Iris pigment epithelial cell (primary cell): ENCODE measurements around the gene TXNRD2.
A peak's percentile ranks its signal among the peaks of the same experiment; 100 is the strongest.

Experiments used
- DNase-seq: peaks from one replicate; pipeline ENCODE4 v3.0.0-alpha.2; 2011; ENCODE audit warnings: low read depth

Gene TXNRD2

DNA sequence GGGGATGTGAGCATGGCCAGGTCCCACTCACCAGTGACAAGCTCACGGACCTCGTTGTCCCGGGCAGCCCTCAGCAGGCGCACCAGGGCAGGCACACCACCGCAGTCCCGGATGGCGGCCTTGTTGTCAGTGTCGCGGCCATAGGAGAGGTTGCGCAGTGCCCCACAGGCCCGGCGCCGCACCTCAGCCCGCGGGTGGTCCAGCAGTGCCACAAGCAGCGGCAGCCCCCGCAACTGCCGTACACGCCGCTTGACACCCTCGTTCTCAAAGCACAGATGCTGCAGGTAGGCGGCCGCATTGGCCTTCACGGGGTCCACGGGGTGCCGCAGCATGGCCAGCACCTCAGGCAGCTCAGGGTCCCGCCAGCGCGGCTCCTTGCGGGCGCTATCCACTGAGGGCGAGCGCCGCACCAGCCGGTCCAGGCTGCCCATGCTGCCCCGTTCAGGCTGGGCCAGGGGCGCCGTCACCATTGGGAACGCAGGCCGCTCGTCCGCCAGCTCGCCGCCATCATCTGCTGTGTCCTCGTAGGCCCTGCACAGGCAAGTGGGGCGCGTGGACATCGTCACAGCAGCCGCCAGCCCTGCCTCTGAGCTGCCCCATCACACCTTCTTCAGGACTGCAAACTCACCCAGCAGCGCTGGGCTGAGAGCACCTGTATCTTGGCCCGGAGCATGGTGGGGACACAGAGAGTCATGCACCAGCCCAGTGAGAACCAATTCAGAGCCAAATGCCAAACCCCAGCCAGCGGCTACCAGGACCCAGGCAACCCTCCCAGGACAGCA, 38.3 kb upstream of the TXNRD2 start:
- DNase-seq = no peak

DNA sequence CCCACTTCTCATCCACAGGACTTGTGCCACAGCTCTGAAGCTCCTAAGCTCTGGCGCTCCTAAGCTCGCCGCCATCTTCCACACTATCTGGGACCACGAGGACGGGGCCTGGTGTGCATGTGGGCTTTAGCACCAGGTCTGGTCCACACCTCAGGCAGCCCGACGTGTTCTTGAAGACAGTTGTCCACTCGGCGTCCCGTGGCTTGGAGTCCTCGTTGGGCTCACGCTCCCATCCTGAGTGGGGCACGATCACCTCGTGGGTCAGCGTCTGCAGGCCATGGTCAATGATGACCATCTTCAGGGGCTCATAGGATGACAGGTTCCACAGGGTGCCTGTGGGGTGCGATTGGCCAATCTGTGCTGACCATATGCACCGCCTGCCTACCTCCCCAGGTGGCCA, 37.1 kb upstream of the TXNRD2 start:
- no peak for DNase-seq

DNA sequence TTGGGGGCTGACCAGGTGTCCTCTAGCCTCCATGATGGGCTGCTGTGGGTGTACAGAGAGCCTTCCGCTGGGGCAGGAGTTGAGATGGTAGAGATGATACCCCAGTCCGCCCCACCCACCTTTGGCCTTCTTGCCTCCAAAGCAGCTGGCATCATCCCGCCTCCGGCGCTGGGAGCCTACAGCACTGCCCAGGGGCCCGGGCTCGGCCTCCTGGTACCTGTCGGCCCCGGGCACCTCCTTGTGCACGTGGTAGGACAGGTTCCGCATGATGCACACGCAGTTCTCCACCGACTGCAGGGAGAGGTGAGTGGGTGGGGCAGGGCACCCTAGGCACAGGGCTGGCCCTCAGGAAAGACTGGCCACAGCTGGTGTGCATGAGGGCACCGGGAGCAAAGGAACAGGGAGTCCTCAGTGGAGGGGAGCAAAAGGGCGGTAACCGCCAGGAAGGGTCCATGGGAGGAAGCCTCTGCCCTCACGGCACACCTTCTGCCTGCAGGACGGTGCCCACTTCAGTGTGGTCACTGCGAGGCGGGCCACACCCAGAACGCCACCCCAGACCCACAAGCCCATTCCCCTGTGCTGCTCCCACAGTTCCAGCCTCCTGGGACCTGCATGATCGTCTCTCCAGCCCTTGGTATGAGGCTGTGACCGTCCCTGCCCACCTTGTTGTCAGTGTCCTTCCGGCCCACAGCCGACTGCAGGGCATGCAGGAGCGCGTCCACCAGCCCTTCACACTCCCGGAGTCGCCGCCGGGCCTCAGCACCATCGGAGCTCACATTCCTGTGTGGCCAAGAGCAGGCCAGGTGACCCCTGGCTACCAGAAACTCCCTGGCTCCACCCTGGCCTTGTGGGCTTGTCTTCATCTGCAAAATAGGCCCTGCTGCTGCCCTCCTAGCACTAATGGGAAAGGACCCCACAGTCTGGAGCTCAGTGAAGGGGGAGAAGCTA, 36.0 kb upstream of the TXNRD2 start:
- DNase-seq = no peak

DNA sequence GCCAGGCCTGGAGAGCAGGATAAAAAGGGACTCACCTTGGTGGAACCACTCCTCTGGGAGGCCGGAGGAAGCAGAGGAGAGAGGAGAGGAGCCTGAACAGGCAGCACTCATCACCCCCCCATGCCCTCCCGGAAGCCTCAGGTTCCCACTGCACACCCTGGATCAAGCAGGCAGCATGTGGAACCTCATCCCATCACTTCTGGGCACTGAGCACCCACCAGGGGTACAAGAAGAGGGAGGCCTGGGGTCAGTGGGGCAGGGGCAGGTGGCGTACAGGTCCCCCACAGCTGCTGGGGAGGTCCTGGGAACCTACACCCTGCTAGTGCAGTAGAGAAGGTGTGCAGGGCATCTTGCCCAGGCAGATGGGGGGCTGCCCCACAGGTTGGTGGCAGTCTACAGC, 35.1 kb upstream of the TXNRD2 start:
- DNase-seq = no peak

DNA sequence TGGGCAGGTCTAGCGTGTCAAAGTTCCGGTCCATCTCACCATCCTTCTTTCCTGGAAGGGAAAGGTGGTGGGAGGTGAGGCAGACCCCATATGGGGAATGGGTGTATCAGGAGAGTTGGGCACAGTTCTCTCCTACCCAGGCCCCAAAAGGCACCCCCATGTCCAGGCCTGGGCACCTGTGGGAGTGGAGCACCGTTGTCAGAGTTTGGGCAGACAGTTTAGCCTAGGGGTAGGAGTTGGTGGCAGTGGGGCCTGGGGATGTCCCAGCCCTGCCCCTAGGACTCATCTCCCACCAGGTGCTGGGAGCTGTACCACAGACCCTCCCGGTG, 34.1 kb upstream of the TXNRD2 start:
- DNase-seq = no peak

DNA sequence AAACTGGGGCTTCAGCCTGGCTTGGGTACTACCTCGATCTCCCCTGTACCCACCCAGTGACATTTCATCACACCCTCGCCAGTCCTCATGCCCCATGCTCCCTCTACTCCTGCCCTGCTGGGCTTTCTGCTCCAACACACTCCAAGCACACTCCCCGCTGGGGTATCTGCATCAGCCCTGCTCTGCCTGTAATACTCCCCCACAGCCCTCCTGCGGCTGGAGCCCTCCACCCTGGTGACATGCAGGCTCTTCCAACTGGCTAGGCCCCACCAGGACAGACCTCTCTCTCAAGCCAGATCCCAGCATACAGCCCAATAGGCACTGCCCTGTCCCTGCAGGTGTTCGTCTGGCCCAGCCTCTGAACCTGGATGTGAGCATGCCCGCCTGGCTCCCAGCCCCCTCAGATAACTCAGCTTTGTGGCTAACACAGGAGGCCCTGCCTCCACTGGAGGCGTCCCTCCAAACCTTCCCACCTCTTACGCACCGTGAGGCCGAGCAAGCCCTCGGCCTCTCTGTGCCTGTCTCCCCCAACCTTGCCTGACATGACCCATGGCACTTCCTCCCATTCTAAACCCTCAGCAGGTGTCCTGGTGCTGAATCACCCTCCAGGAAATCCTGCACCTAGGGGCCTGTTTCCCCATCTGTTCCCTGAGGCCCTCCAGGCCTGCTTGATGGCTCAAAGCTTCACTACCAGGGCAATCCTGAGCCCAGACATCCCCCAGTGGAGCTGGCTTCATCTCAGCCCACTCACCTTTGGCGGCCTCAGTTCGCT, 33.5 kb upstream of the TXNRD2 start:
- DNase-seq = no peak

DNA sequence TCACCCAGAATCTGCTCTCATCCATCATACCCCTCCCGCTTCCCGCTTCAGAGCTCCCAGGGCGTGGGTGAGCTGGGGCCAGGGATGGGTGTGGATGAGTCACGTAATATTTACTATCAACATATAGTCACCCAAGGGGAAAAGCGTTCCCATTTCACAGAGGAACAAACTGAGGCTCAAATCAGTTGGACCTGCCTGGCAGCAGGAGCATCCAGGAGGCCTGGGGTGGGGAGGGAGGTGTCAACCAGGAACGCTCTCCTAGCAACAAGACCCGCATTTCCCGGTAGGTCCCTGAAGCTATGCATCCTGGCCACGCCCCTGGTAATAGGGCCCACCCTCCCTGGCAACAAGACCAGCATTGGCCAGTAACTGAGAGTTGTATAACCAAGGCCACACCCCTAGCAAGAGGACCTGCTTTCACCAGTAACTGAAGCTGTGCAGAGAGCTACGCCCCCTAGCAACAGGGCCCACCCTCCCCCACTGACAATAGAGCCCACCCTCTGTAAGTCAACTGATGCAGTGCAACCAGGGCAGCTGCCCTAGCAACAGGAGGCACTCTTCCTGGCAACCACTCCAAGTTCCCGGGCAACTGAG, 32.7 kb upstream of the TXNRD2 start:
- peak; percentile 78 for DNase-seq

DNA sequence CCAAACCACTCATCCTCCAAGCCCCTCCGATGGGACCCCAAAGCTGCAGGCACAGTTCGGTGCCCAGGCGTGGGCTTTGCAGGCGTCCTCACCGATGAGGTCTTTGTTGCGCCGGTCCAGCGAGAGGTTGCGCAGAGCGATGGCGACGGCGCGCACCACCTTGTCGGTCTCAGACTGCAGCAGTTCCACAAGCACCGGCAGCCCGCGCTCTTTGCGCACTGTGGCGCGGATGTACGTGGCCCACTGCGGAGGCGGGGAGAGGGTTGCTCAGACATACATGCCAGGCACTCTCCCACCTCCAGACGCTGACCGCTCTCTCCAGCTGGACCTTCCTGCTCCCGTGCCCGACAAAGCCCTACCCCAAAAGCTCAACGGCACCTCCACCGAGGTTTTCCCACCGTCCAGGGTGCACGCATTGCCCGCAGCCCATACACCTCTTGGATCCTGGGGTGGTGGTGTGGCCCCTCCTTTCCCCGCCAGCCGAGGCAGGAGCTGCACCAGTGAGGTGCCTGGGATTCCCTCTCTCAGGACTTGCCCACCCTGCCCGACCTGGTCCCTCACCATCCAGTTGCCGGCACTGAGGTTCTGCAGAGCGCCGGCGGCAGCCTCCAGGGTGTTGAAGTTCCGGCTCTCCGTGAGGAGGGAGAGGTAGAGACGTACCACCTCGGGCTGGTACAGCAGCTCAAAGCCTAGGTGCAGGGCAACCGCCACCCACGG, 32.1 kb upstream of the TXNRD2 start:
- no peak for DNase-seq

DNA sequence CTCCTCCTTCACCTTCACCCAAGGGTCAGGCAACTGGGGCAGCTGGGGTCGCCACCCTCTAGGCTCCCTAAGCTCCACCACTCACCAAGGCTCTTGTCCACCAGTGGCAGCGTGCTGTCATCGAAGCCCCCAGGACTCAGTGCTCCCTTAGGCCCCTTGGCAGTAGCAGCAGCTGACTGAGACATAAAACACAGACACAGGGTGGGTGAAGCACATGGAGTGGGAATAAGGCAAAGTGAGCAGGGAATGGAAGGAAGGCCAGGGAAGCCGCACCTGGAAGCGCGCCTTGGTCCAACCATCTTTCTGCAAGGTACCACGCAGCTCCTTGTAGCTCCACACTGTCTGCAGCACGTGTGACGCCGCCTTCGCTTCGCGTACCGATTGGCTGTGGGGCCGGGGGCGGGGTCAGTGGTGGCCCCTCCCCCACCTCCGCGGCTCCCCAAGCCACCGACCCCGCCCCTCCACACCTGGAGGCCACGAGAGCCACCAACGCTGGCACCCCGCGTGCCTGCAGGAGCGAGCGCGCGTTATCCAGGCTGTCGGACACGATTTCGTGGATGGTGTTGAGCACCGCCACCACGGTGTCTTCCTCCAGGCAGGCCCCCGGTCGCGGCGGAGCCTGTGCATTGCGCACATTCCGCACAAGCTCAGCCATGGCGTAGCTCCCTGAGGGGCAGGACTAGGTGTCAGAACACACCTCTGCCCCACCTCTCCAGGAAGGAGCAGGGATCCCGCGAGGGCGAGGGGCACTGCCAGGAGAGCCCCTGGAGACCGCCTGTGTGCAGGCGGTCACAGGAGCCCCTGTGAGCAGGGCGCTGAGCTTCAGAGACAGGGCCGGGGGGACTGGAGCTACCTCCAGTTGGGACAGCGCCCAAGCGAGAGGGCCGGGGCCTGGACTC, 31.3 kb upstream of the TXNRD2 start:
- no peak for DNase-seq

DNA sequence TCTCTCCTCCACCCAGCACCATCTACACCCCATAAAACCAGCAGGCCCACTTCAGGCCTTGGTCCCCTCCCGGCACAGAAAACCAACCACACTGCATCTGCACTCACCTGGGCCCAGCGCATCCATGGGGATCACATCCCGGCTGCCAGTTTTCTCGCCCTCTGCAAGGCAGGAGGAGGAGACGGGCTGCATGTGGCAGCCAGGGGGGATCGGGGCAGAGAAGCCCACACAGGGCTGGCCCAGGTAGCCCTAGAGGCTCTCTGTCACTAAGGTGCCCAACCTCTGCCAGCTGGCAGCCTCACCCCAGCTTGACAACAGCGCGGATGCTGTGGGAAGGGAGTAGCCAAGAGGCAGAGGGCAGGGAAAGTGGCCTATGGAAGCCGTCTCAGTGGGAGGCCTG, 30.6 kb upstream of the TXNRD2 start:
- DNase-seq = no peak

DNA sequence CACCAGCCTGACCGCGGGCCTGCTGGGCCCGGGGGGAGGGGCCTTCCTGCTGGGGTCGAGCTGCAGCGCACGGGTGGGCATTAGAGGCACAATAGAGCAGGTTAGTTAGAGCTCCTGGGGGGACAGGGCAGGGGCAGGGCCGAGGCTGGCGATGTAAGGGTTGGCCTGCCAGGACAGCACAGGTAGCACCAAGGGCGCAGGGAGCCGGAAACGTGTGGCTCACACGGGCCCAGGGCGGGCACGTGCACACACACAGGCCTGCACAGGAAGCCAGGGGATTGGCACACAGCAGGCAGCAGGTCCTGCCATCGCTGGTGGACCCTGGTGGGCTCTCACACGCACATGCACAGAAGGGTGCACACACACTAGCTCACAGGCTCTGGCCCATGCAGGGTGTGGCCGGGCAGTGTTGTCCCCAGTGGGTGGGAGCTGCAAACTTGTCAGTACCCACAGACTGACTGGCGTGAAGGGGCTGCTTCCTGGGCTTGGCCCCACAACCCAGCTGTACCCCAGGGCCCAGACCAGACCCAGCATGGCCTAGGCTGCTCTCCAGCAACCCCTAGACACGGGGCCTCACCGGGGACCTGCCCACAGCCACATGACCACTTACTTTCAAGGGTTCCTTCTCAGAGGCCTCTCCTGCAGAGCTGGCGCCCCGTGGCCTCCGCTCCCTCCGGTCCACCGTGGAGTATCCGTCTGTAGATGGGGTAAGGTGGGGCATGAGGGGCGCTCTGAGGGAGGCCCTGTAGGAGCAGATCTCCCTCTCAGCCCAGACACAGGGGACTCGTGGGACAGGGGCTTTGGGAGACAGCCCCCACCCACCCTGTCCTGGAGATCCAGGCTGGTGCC, 29.9 kb upstream of the TXNRD2 start:
- no peak for DNase-seq

DNA sequence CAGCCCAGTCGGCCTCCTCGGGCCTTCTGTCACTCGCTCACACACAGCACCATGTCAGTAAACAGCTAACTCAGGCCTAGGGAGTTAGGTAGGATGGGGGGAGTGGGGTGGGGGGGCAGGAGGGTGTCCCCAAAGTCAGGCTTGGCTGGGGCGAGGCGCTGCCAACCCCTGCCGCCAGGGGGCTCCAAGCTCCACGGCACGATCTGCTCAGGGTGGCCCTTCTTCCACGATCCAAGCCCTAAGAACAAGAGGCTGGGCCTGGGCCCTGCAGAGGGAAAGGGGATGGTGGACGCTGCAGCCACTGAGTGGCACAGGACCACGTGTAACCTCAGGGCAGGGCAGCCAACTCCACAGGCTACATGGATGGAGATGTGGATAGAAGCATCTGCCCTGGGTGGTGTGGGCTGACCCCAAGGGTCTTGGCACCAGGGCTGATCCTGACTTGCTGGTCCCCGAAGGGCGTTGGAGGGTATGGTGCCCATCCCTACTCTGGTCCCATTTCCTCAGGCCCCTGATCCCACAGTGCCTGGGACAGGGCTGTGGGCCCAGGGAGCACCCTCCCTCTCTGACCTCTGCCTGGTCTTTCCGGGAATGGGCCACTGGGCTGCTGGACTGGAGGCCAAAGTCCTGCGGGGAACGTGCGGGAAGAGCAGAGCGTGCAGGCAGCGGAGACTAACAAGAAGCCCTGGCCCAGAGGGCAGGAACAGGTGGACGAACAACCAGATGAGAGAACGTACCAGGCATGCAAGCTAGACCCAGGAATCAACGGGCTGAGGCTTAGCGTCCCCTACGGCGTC, 29.1 kb upstream of the TXNRD2 start:
- DNase-seq = peak; percentile 40

DNA sequence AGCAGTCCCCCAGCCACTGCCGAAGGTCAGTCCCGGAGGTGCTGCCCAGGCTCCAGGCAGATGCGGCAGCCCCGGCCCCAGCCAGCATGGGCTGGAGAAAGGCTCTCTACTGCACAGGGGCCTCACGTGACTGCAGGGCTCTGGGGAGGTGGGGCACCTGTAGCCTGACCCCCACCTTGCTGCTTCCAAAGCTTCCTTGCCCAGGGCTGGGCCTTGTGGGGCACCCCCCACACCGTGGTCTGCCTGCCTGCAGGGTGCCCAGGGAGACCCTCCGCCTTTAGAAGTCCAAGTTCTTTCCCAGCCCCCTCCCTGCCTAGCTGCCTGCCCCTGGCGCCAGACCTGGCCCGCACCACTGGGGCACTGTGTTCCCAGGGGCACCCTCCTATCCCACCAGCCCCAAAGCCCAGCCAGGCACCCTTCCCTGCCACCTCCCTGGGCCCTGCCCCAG, 28.4 kb upstream of the TXNRD2 start:
- no peak for DNase-seq

DNA sequence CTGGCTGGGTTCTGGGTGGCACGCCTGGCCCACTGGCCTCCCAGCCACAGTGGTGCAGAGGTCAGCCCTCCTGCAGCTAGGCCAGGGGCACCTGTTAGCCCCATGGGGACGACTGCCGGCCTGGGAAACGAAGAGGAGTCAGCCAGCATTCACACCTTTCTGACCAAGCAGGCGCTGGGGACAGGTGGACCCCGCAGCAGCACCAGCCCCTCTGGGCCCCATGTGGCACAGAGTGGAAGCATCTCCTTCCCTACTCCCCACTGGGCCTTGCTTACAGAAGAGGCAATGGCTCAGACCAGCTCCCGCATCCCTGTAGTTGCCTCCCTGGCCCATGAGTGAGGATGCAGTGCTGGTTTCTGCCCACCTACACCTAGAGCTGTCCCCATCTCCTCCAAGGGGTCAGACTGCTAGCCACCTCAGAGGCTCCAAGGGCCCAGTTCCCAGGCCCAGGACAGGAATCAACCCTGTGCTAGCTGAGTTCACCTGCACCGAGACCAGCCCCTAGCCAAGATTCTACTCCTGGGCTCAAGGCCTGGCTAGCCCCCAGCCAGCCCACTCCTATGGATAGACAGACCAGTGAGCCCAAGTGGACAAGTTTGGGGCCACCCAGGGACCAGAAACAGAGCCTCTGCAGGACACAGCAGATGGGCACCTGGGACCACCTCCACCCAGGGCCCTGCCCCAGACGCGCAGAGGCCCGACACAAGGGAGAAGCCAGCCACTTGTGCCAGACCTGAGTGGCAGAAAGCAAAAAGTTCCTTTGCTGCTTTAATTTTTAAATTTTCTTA, 27.7 kb upstream of the TXNRD2 start:
- no peak for DNase-seq

DNA sequence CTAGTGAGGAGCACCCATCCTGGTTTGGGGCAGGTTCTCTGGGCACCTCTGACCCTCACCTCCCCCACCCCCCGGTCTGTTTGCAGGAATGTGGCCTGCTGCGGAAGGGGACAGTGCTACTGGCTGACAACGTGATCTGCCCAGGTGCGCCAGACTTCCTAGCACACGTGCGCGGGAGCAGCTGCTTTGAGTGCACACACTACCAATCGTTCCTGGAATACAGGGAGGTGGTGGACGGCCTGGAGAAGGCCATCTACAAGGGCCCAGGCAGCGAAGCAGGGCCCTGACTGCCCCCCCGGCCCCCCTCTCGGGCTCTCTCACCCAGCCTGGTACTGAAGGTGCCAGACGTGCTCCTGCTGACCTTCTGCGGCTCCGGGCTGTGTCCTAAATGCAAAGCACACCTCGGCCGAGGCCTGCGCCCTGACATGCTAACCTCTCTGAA, 26.9 kb upstream of the TXNRD2 start:
- no peak for DNase-seq

DNA sequence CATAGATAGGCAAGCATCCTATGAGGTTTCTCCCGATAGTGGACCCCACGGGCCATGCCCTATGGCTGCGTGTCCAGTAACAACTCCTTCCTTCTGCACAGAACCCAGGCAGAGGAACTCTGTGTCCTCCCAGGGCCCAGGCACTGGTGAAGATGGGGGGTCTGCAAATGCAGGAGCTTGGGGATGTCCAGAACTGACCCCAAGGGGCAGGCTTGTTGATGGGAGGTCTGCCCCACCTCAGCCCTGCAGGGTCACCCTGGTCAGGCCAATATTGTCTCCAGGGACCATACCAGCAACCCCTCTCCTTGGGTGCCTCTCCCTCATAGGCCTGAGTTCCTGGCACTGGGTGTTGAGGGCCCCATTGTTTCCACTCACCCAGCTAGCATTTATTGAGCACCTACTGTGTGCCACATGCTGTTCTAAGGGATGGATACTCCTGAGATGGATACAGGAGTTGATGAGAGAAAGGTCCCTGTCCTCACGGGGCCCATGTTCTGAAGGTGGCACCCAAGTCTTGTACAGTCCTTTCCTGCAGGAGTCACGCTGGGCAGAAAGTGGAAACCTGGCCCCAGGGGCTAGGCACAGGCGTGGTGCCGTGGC, 26.3 kb upstream of the TXNRD2 start:
- DNase-seq = no peak
